ENCODE results near the gene UGDH.
"Not testable (repeated sequence)": the region's sequence is repeated elsewhere in the genome, so short reads cannot be mapped to it uniquely, and the experiment has no call there.

UGDH gene

GRCh38 chr4:39527296-39528060 lies at the start of gene UGDH:
UGDH (minus strand) TSS chr4:39527439; CDS start chr4:39521512, 5,927 bp downstream.
- DNase-seq: peak; percentile 91 to 94

- DNase-seq: no peak
These were observed 47.7 kb upstream of the UGDH start for GRCh38 chr4:39574946-39575345.

- no peak for DNase-seq
These were observed 44.3 kb upstream of the UGDH start for GRCh38 chr4:39571504-39571903.

- no peak for DNase-seq
These were observed 43.8 kb upstream of the UGDH start for GRCh38 chr4:39571054-39571453.

GRCh38 chr4:39569209-39569608 lies 42.0 kb upstream of the UGDH start:
- no peak for DNase-seq

- no peak for DNase-seq
These were observed 41.6 kb upstream of the UGDH start for GRCh38 chr4:39568805-39569204.

- no peak for DNase-seq
These were observed 38.8 kb upstream of the UGDH start for GRCh38 chr4:39565878-39566600.

- no peak for DNase-seq
These were observed 36.2 kb upstream of the UGDH start for GRCh38 chr4:39563346-39563847.

- DNase-seq: no peak
These were observed 35.6 kb upstream of the UGDH start for GRCh38 chr4:39562792-39563191.

GRCh38 chr4:39559626-39560025 lies 32.4 kb upstream of the UGDH start:
- no peak for DNase-seq

- no peak for DNase-seq
These were observed 28.2 kb upstream of the UGDH start for GRCh38 chr4:39555472-39555871.

GRCh38 chr4:39548425-39549067 lies 21.3 kb upstream of the UGDH start:
- no peak for DNase-seq

- no peak for DNase-seq
These were observed 17.5 kb upstream of the UGDH start for GRCh38 chr4:39544580-39545315.

GRCh38 chr4:39544080-39544479 lies 16.8 kb upstream of the UGDH start:
- not testable (repeated sequence) for DNase-seq

GRCh38 chr4:39543034-39543433 lies 15.8 kb upstream of the UGDH start:
- no peak for DNase-seq

- no peak for DNase-seq
These were observed 15.4 kb upstream of the UGDH start for GRCh38 chr4:39542611-39543012.

GRCh38 chr4:39541987-39542610 lies 14.9 kb upstream of the UGDH start:
- DNase-seq: no peak

- no peak for DNase-seq
These were observed 11.9 kb upstream of the UGDH start for GRCh38 chr4:39539089-39539611.

- DNase-seq: no peak
These were observed 6.3 kb upstream of the UGDH start for GRCh38 chr4:39533541-39533940.

- not testable (repeated sequence) for DNase-seq
These were observed 5.0 kb upstream of the UGDH start for GRCh38 chr4:39532237-39532636.

GRCh38 chr4:39530682-39531081 lies 3.4 kb upstream of the UGDH start:
- no peak for DNase-seq

- DNase-seq: no peak
These were observed 2.3 kb upstream of the UGDH start for GRCh38 chr4:39529534-39529933.
